Thoracic aorta (tissue), 2 donors: ENCODE measurements around the gene KCTD20. TPM values are rescaled to one million over a fixed set of nuclear protein-coding genes. Genes with fewer than 3 reads are reported as not detected.

Source experiments
- ATAC-seq: fragments of 150-250 bp; one replicate; pipeline ENCODE4 v1.8.0; 2017; ENCODE audit warnings: low read depth; ENCODE audit not compliant: insufficient number of reproducible peaks, low FRiP score
- DNase-seq: peaks from one replicate; pipeline ENCODE4 v3.0.0-alpha.2; 2020; ENCODE audit warnings: low spot score
- H3K27ac ChIP-seq, 2 donors: fragments of 200-600 bp; sonication (generic); 1 replicate in 1 of 2; 2 replicates in 1 of 2; pipeline ENCODE4 v1.5.1; 2016; ENCODE audit warnings: mild to moderate bottlenecking in 2 of 2, moderate library complexity in 2 of 2
- H3K27me3 ChIP-seq: fragments of 200-600 bp; sonication (generic); replicated peaks from 2 replicates; pipeline ENCODE4 v1.6.0; 2016; ENCODE audit warnings: mild to moderate bottlenecking; ENCODE audit not compliant: insufficient read depth
- H3K36me3 ChIP-seq: fragments of 200-600 bp; sonication (generic); one replicate; pipeline ENCODE4 v1.5.1; 2016
- H3K4me1 ChIP-seq, 2 donors: fragments of 200-600 bp; sonication (generic); 1 replicate in 1 of 2; 2 replicates in 1 of 2; pipeline versions ENCODE4 v1.5.1 to v1.6.0; 2016; ENCODE audit warnings: low read depth in 2 of 2, mild to moderate bottlenecking in 1 of 2; ENCODE audit not compliant: control insufficient read depth in 1 of 2
- H3K4me3 ChIP-seq: fragments of 200-600 bp; sonication (generic); 2 replicates; pipeline ENCODE4 v1.5.1; 2016; ENCODE audit warnings: mild to moderate bottlenecking
- H3K9me3 ChIP-seq: fragments of 200-600 bp; sonication (generic); 2 replicates; pipeline ENCODE4 v1.5.1; 2016
- total RNA-seq, 2 donors: library from RNA; depleted of rRNA; stranded (reverse); fragments of >200 nt; gene quantifications; one replicate each; pipeline versions ENCODE4 v1.1.0 to v1.2.3, GENCODE V29; 2016
- TF ChIP-seq, protein P1 (sequence below): fragments of 200-600 bp; sonication (generic); IDR thresholded peaks from one replicate; pipeline ENCODE4 v1.5.1; 2019; ENCODE audit warnings: antibody characterized with exemption

KCTD20 gene
- total RNA-seq, 2 donors from 2014 or later = 63.5 to 72.0 TPM

DNA sequence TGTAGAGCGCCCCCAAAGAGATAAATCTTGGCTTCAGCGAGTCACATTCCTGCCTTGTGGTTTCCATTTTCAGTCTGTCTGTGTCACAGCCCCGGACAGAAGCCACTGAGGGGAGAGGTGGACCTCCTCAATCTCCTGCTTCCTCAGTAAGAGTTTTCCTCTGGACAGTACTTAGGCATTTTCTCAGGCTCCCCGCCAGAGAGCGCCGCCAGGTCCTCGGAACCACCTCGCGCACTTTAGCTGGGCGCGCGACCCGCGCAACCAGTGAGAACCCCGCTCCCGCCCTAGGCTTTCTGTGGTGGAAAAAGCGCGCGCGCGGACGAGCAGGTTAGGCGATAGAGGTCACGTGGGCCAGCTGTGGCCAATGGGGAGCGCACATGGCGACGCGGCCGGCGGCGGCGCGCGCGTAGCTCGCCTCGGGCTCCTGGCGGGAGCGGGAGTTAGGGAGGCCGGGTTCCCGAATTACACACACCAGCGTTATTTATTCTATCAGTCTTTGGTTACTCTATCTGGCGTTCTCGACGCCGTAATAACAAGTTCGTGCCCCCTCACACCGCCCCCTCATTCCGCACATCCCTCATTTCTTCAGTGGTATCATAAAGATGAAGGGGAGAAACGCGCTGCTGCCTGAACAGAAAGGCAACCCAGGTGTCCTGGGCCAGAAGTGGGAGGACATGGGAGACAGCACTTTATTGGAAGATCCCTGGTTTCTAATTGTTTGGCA lies 19.5 kb upstream of the KCTD20 start:
- DNase-seq = peak; percentile 99
- Histone ChIP-seq H3K27me3 (no peaks in the 10 kb centered on the region), H3K27ac (peak overlapping the region; percentile 72 to 83), H3K4me3 (peak overlapping the region; percentile 81), H3K9me3 (no peaks in the 10 kb centered on the region), H3K4me1 (peaks cover 5% of the 10 kb centered on the region in 2 donors), H3K36me3 (no peaks in the 10 kb centered on the region)
- TF ChIP-seq, protein P1, sequence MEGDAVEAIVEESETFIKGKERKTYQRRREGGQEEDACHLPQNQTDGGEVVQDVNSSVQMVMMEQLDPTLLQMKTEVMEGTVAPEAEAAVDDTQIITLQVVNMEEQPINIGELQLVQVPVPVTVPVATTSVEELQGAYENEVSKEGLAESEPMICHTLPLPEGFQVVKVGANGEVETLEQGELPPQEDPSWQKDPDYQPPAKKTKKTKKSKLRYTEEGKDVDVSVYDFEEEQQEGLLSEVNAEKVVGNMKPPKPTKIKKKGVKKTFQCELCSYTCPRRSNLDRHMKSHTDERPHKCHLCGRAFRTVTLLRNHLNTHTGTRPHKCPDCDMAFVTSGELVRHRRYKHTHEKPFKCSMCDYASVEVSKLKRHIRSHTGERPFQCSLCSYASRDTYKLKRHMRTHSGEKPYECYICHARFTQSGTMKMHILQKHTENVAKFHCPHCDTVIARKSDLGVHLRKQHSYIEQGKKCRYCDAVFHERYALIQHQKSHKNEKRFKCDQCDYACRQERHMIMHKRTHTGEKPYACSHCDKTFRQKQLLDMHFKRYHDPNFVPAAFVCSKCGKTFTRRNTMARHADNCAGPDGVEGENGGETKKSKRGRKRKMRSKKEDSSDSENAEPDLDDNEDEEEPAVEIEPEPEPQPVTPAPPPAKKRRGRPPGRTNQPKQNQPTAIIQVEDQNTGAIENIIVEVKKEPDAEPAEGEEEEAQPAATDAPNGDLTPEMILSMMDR = peak; percentile 48
- ATAC-seq = peak; percentile 92

DNA sequence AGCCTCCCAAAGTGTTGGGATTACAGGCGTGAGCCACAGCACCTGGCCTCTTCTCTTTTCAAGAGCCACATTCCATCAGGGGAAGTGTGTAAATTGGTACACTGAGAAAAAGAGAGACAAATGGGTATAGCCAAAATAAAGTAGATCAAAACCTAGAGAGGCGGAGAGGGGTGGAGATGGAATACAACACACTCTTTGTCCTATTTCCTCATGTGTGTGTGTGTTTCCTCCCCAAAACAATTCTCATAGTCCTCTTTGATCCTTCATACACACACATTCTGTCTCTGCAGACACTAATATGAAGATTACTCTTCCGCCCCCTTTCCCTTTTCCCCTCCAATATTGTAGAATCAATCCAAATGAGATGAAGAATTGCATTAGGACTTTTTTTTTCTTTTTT lies 16.2 kb upstream of the KCTD20 start:
- no peak for DNase-seq
- ATAC-seq = no peak
- TF ChIP-seq, protein P1 = no peak

DNA sequence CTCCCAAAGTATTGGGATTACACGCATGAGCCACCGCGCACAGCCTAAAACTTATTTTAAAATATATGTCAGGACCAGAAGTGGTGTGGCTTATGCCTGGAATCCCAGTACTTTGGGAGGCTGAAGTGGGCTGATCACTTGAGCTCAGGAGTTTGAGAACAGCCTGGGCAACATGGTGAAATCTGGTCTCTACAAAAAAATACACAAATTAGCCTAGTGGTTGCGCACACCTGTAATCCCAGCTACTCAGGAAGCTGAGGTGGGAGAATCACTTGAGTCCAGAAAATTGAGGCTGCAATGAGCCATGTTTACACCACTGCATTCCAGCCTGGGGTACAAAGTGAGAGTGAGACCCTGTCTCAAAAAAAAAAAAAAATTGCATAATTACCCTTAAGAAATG lies 13.9 kb upstream of the KCTD20 start:
- no peaks in the 10 kb centered on the region for H3K4me1 ChIP-seq
- ATAC-seq (no peak), DNase-seq (no peak)
- H3K4me3 ChIP-seq = no peak overlapping the region
- H3K9me3 ChIP-seq = no peaks in the 10 kb centered on the region
- no peaks in the 10 kb centered on the region for H3K36me3 ChIP-seq
- TF ChIP-seq, protein P1 = no peak
- no peak overlapping the region for H3K27ac ChIP-seq
- no peaks in the 10 kb centered on the region for H3K27me3 ChIP-seq

More for the DNA sequence above, 16.2 kb upstream of the KCTD20 start:
- H3K36me3 ChIP-seq = no peaks in the 10 kb centered on the region
- no peaks in the 10 kb centered on the region for H3K27me3 ChIP-seq
- no peak overlapping the region for H3K27ac ChIP-seq
- H3K4me3 ChIP-seq = no peak overlapping the region
- peaks cover 5% of the 10 kb centered on the region in 2 donors for H3K4me1 ChIP-seq
- H3K9me3 ChIP-seq = no peaks in the 10 kb centered on the region

DNA sequence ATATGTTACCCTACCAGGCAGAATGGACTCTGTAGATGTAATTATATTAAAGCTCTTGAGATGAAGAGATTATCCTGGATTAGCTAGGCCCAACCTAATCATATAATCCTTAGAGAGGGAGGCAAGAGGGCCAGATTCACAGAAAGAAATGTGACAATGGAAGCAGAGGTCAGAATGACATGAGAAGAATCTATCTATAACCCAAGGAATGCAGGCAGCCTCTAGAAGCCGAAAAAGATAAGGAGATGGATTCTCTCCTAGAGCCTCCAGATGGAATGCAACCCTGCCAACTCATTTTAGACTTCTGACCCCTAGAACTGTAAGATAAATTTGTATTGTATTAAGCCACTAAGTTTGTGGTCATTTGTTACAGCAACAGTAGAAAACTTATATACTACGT lies 12.4 kb upstream of the KCTD20 start:
- H3K27ac ChIP-seq = no peak overlapping the region
- H3K27me3 ChIP-seq = no peaks in the 10 kb centered on the region
- no peak overlapping the region for H3K4me3 ChIP-seq
- TF ChIP-seq, protein P1 = no peak
- no peaks in the 10 kb centered on the region for H3K9me3 ChIP-seq
- H3K4me1 ChIP-seq = no peaks in the 10 kb centered on the region
- no peak for DNase-seq
- ATAC-seq = no peak
- H3K36me3 ChIP-seq = no peaks in the 10 kb centered on the region

DNA sequence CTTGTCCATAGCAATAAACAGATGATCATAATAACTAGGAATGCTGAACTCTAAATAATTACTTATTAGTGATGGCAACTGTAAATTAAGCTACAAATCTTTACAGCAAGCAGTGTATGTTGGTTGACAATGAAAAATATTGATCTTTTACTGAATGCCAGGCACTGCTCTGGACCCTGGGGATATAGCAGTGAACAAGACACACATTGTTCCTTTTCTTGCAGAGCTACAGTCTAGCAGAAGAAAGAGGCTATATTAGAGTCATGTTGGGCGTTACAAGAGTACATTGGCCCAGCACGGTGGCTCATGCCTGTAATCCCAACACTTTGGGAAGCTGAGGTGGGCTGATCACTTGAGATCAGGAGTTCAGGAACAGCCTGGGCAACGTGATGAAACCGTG lies 11.6 kb upstream of the KCTD20 start:
- Histone ChIP-seq H3K27me3 (no peaks in the 10 kb centered on the region), H3K36me3 (no peaks in the 10 kb centered on the region), H3K4me3 (no peak overlapping the region), H3K4me1 (no peaks in the 10 kb centered on the region), H3K27ac (no peak overlapping the region), H3K9me3 (no peaks in the 10 kb centered on the region)
- ATAC-seq (no peak), DNase-seq (no peak)
- TF ChIP-seq, protein P1 = no peak
